ENCODE measurements around the gene HOXA10.

The HOXA10 gene

GRCh38 chr7:27123007-27123476 is 51.1 kb downstream of the HOXA10 start:
- Mint-ChIP-seq H3K27me3 (peaks cover 34 to 35% of the 10 kb centered on the region in 2 donors), H3K4me1 (no peaks in the 10 kb centered on the region), H3K36me3 (no peaks in the 10 kb centered on the region), H3K9me3 (no peaks in the 10 kb centered on the region), H3K27ac (no peak overlapping the region), H3K4me3 (no peak overlapping the region)
- ATAC-seq (replicated peaks) (no peak), DNase-seq (no peak)

- Mint-ChIP-seq H3K4me1 (no peaks in the 10 kb centered on the region), H3K9me3 (no peaks in the 10 kb centered on the region), H3K27ac (no peak overlapping the region), H3K36me3 (no peaks in the 10 kb centered on the region), H3K27me3 (peaks cover 28 to 29% of the 10 kb centered on the region in 2 donors), H3K4me3 (no peak overlapping the region)
- DNase-seq (no peak), ATAC-seq (replicated peaks) (no peak)
These were observed 51.8 kb downstream of the HOXA10 start for GRCh38 chr7:27122077-27122910.

- H3K36me3 Mint-ChIP-seq, result no peaks in the 10 kb centered on the region
- no peak for DNase-seq
- H3K4me1 Mint-ChIP-seq, result no peaks in the 10 kb centered on the region
- H3K27me3 Mint-ChIP-seq, result peaks cover 23 to 31% of the 10 kb centered on the region in 2 donors
- no peak overlapping the region for H3K27ac Mint-ChIP-seq
- no peaks in the 10 kb centered on the region for H3K9me3 Mint-ChIP-seq
- ATAC-seq (replicated peaks), result no peak
- no peak overlapping the region for H3K4me3 Mint-ChIP-seq
These were observed 52.4 kb downstream of the HOXA10 start for GRCh38 chr7:27121684-27122076.

Measured in stimulated activated naive B cell treated with anti-CD40 and anti-IgM and Interleukin-4, amounts not matched to agents 10 μg/mL and 1 μg/mL and 100 μg/mL, for 72 hours (primary cell).